Ecto neural progenitor cell (in vitro differentiated cells): ENCODE results near the gene TKFC.
A peak's percentile ranks its signal among the peaks of the same experiment; 100 is the strongest.

Experiments
- DNase-seq: peaks from one replicate; pipeline ENCODE4 v3.0.0-alpha.2; 2018; ENCODE audit warnings: low spot score

Gene TKFC

GRCh38 chr11:61315260-61315659, 17.8 kb upstream of the TKFC start:
- no peak for DNase-seq

DNA sequence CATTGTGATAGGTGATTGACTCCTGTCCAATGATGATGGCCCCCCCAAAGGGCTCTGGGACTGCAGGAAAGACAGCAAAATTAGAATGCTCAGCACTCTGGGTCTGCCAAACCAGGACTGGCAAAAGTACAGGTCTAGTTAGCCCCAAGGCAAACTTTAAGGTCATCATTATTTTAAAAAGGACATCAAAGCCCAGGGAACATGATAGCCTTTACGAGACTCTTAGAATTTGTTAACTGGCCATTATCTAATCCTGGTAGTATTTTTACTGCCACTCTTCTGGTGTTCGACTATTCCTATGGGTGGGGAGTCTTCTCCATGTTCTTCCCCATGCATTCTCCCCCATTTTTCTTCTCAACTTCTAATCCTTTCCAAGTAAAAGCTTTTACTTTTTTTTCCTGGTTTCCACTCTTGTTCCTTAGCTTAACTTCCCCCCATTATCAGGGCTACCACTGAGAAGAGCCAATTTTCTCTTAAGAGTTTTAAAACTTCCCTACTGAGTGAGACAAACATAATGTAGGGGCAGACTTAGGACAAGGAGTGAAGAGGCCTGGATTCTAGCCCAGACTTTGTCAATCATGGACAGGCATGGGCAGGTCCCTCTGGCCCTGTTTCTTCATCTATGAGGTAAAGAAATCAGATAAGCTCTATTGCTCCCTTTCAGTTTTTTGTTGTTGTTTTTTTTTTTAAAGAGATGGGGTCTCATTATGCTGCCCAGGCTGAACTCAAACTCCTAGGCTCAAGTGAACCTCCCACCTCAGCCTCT, 7.2 kb upstream of the TKFC start:
- DNase-seq: no peak

- DNase-seq: no peak
Observed at GRCh38 chr11:61327669-61328071, 5.4 kb upstream of the TKFC start.

GRCh38 chr11:61328351-61328750, 4.7 kb upstream of the TKFC start:
- no peak for DNase-seq

- no peak for DNase-seq
Observed at GRCh38 chr11:61329871-61330270, 3.2 kb upstream of the TKFC start.

- DNase-seq: no peak
Observed at GRCh38 chr11:61331651-61332050, 1.4 kb upstream of the TKFC start.

- no peak for DNase-seq
Observed at GRCh38 chr11:61332281-61332796, 689 bp upstream of the TKFC start.

GRCh38 chr11:61333550-61334433, 764 bp downstream of the TKFC start:
- DNase-seq: peak; percentile 42

DNA sequence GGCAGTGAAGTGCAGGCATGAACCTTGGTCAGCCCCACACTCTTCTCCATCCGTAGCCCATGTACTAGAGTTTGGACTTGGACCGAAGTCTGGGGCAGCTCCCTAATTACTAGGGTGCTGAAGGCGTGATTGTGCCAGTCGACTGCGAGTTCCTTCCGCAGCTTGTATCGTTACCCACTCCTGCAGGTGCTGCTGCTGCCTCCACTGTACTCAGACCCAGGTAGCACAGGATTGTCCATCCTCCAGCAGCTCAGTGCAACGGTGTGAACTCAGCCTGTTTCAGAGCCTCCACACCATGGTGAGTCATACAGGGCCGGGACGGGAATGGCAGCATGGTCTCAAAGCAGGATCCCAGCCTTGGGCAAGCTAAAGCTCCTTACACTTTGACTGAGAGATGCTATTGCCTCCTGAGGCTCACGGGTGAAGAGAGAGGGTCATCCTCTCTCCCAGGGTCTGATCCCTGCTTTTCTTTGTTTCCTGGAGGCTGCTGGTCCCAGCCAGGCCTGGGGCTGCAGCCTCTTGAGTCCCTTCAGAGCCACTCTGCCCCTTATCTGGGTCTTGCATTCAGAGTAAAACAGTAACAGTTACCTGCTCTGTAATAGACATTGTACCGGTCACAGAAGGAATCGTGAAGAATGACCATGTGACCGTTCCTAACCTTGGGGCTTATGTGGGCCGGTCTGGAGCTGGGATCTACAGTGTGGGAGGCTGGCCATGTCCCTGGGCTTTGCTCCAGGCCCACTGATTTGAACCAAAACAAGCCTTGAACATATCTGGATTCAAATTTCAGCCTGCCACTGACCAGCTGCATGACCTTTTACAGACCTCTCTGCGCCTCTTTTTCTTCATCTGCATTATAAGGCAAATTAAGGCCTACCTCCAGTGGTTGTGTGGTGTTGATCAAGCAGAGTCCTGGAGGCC, 1.7 kb downstream of the TKFC start:
- peak; percentile 37 for DNase-seq

DNA sequence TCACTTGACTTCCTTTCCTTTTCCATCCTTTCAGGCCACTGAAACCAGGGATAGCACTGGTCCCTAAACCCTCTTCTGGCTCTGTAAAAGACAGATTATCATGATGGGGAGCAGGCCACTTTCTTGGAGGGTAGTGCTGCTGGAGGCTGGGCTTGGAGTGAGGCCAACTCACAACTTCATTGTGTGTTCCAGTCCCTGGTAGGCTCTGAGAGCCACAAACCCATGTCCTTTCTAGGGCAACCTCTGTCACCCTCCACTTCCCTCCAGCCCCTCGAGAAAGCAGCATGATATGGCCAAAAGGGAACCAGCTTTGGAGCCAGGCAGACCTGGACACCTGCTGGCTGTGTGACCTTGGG, 2.3 kb downstream of the TKFC start:
- DNase-seq: no peak

GRCh38 chr11:61336171-61336935, 3.3 kb downstream of the TKFC start:
- DNase-seq: peak; percentile 88

DNA sequence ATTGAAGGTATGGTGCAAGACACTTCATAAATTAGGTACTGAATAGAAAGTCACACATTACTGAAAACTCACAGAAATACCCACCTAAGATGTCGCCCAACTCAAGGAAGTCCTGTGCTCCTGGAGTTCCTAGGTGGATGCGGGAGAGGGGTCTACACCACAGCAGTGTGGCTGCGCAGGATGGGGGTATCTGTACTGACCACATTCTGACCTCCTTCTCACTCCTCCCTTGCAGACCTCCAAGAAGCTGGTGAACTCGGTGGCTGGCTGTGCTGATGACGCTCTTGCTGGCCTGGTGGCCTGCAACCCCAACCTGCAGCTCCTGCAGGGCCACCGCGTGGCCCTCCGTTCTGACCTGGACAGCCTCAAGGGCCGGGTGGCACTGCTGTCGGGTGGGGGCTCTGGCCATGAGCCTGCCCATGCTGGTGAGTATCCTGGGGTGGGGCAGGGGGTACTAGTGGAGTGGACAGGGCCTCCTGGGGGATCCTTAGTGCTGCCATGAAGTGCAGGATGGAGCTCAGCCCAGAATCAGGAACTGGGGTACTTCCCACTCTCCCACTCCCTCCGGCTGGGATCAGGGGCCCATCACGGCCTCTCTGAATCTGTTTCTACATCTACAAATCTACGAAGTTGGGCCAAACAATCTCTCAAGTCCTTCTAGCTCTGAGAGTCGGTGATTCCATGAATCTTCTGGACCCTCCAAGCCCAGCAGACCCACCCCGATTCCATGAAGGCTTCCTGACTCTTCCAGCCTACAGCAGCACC, 4.9 kb downstream of the TKFC start:
- DNase-seq: peak; percentile 34

- peak; percentile 30 for DNase-seq
Observed at GRCh38 chr11:61338783-61339489, 5.9 kb downstream of the TKFC start.

GRCh38 chr11:61339490-61339878, 6.5 kb downstream of the TKFC start:
- no peak for DNase-seq

GRCh38 chr11:61340979-61341378, 8.0 kb downstream of the TKFC start:
- DNase-seq: no peak

DNA sequence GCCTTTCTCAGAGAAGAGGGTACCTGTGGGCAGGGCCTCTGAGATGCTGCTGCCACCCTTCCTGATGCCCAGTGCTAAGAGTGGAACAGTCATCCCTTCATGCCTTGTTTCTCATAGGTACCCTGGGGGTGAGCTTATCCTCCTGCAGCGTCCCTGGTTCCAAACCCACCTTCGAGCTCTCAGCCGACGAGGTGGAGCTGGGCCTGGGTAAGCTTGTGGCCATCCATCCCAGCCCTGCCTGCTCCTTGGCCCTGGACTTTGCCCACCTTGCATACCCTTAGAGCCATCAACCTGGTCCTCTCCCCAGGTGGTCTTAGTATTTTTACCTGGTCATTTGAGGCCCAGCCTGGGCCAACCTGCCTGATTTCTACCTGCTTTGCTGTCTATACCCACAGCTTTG, 8.7 kb downstream of the TKFC start:
- DNase-seq: no peak

DNA sequence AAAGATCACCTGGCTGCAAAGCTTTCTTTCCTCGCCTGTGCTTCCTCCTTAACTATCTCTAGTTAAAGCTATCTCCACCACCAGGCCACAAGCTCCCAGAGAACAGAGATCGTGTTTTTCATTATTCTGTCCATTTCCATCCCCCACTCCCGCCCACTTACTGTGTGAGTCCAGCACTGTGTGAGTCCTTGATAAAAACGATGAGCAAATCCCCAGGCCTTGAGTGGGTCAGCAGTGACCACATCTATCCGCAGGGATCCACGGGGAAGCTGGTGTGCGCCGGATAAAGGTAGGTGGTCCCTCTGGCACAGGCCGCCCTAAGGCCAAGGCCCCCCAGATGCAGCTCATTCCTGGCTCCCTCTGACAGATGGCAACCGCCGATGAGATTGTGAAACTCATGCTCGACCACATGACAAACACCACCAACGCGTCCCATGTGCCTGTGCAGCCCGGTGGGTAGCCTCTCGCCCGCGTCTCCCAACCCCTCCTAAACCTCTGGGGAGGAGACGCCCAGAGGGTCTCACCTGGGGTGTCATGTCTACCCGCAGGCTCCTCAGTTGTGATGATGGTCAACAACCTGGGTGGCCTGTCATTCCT, 9.3 kb downstream of the TKFC start:
- no peak for DNase-seq

DNA sequence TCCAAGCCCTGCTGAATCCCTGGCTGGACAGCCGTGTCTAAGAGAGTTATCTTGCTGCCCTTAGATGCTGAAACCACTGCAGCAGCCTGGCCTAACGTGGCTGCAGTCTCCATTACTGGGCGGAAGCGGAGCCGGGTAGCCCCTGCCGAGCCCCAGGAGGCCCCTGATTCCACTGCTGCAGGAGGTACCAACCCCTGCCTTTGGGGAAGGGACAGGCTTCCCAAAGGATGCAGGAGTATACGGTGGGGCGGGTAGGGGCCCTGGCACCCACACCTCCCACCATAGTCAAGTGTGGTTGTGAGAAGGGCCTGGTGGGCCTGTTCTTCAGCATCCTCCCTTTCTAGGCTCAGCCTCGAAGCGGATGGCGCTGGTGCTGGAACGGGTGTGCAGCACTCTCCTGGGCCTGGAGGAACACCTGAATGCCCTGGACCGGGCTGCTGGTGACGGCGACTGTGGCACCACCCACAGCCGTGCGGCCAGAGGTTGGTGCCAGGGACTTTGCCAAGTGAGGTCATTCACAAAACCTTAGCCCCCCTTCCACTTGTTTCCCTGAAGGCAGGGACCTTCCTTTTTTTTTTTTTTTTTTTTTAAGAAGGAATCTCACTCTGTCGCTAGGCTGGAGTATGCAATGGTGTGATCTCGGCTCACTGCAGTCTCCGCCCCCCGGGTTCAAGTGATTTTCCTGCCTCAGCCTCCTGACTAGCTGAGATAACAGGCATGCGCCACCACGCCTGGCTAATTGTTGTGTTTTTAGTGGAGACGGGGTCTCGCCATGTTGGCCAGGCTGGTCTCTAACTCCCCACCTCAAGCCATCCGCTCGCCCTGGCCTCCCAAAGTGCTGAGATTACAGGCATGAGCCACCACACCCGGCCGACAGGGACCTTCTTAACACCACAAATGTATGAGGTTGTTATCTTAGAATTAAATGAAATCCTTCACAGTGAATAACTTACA, 11.0 kb downstream of the TKFC start:
- no peak for DNase-seq
